Measurements from ENCODE around the gene AGTRAP.

Gene AGTRAP

DNA sequence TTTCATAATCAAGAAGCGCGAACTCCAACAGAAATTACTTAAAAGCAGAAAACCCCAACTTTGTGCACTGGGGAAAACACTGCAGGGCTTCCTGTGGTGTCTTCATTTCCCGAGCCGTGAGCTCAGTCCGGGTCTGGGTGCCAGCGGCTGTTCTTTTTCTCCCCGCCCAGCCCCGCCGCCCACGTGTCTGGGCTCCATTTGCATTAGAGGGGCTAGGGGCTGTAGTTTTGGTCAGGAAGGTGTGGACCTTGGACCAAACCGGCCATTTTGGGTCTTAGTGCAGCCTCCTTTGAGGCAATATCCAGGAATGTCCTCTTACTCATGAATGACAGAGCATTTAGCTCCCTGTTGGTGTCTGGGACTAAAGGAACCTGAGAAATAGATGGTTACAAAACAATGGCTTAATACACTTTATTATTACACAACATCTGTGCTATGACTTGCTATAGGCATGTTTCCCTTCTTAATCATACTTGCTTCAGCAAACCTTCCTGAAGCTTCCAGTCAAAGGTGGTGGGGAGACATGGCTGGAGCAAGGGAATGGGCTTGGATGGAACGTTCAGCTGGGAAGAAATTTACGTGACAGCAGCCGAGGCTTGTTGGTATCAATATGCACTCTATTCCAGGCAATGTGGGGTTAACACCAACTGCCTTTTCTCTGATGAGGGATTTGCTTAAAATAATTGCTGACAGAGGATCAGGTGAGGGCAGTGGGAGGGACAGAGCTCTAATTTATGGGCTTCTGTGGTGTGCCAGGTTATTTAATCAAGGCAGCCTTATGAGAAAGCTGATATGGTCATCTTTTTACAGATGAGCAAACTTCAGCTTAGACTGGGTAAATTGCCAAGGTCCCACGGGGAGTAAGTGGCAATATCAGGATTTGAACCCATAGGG is 1.1 kb downstream of the AGTRAP start:
- peak; percentile 76 for DNase-seq

DNA sequence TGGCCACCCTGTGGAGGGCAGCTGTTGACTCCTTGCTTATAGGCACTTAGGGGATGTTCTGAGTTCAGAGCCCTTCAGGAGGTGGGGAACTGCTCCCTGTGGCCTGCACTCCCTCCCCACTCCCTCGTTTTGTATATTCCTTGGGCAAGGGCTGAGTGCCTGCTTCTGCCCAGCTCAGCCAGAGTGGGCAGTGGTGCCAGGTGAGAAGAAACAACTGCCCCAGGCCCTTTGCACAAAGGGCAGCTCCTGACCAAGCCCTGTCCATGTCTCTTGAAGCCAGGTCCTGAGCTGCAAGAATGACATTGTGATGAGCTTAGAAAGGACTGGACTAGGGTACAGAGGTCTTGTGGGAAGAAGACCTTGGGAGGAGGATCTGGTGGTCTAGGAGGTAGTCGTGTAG is 2.2 kb downstream of the AGTRAP start:
- DNase-seq = no peak

DNA sequence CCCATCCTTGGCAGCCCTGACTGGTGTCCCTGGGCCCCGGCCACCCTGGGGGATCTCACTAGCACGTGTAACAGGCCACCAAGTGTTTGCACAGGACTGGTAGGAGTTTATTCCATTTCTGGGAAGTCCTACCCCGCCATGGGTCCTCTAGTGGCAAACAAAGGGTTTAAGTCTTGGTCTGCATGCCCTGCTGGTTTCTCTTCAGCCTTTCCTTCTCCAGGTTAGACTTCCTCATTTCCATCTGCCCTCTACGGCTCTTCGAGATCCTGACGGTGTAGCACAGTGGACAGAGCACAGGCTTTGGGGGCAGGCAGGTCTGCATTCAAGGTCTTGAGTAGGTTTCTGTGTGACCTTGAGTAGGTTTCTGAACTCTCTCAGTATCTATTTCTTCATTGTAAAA is 2.8 kb downstream of the AGTRAP start:
- DNase-seq = no peak

DNA sequence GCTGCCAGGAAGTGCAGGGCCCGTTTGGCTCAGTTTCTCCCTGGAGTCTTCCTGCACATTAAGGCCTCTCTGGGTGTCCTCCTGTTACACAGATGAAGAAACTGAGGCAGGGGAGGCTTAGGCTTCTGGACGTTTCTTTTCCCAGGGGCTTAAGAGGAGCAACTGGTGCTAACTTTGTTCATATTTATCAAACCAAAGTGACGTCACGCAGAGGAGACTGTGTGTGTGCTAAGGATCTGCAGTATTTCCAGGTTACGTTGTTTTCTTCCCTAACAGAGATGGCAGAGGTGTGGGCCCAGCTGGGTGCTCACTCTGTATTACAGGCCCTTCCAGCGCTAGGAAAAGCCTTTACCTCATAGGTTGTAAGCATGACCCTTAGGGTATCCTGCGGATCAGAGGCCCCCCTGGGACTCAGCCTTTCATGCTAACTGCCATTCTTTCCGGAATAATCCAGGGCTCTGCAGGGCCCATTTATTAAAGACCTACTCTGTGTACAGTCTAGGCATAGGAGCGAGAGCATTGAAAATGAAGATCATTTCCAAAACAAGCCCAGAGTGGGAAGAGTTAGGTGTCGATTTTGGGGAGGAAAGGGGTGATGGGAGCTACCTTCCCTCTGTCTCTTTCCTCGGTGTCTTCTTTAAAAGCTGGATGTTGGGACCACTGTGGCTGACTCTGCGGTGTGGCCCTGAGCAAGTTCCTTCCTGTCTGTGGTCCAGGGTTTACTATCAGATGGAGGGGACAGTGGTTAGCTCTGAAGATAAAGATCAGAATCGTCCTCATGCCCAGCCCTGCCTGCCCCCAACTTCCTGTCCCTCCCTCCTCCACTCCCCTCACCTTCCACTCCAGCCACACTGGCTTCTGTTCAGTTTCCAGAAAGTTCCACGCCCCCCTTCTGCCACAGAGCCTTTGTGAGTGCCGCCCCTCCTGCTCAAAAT is 4.6 kb downstream of the AGTRAP start:
- DNase-seq = no peak

DNA sequence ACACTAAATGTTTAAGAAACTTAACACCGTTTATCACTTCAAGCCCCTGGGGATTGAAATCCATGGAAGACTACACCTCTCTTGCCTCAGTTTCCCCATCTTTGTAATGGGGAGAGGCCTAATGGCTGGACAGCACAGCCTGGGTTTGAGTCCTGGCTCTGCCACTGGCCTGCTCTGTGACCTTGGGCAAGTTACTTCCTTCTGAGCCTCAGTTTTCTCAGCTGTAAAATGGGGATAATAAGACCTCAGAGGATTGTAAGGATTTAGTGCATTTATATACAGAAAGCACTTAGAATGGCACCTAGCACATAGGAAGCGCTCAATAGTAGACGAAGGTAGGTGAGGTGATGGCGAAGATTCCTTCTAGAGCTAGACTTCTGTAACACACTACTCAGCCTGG is 5.5 kb downstream of the AGTRAP start:
- DNase-seq = no peak

DNA sequence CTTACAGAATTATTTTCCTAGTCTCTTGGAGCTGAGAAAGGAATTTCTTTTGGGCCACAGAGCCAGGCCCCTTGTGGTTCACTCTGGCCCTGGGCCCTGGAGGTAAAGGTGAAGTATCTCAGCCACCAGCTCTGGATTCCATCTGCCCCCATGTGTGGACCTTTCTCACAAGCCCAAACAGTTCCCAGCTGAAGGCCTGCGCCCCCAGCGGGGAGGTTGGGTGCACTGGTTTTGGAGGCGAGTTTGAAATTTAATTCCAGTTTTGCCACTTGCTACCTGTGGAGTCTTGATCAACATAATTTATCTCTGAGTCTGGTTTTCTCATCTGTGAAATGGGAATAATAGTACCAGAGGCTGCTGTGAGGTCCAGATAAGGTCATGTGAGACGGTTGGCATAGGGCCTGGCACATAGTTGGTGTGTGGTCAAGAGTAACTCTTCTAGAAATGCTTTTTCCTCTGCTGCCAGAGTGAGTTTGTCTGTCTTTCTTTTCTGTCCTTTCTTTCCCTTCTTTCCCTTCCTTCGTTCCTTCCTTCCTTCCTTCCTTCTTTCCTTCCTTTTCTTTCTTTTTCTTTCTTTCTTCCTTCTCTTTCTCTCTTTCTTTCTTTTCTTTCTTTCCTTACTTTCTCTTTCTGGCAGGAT is 6.1 kb downstream of the AGTRAP start:
- DNase-seq = no peak

DNA sequence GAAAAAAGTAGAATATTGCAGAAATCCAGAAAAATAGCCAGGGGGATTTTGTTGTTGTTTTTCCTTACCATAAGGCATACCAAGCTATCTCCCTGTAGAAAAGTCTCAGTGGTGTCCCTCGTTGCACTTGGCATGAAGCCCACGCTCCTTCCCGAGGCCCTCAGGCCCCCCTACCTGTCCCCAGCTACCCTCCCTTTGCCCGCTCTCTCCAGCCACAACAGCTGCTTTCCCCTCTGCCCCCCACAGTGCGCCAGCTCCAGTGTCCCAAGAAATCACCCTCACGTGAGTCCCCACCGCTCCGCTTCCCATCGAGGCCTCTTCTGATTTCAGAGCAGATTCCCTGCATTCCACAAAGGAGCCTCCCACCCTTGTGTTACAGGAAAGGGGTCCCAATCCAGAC is 8.4 kb downstream of the AGTRAP start:
- no peak for DNase-seq

DNA sequence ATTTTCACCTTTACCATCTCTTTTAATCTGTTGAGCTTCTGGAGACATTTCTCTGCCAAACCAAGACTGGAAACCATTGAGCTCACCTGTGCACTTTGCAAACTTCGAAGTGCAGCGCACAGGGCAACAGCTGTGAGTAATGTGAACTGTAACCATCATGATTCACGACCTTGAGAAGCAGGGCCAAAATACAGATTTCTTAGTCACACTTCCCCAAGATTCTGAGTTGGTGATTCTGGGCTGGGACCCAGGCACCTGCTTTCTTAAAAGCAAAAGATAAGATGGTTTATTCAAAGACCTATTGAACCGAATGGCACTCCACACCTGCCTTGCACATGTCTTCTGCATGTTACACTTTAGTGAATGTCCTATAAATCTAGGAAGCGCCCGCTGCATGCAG is 10.2 kb downstream of the AGTRAP start:
- no peak for DNase-seq

DNA sequence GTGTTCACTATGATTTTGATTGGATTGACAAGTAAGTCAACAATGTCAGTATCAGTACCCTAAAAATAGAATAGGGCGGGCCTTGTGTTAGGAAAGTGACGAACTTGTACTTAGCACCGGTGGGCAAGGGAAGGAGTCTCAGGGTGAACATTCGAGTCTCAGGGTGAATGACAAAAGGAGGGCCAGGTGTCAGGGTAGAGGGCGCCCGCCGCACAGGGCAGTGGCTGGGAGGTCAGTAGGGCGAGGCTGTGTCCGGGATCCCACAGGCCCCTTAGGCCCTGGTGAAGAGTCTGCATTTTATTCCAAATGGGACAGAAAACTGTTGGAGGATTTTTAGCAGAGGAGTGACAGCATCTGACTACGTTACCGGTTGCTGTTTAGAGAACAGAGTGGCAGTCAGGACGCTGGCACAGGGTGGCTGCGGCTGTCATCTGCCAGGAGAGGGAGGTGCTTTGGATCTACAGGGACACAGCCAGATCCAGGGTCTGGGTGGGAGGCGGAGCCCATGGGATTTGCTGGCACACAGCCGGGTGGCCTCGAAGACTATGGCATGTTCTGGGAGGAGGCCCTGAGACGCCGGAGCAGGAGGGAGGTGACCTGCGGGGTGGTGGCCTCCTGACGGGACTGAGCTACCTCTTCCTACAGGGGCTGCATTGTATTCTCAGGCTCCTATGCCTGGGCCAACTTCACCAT is 11.0 kb downstream of the AGTRAP start:
- DNase-seq = no peak

DNA sequence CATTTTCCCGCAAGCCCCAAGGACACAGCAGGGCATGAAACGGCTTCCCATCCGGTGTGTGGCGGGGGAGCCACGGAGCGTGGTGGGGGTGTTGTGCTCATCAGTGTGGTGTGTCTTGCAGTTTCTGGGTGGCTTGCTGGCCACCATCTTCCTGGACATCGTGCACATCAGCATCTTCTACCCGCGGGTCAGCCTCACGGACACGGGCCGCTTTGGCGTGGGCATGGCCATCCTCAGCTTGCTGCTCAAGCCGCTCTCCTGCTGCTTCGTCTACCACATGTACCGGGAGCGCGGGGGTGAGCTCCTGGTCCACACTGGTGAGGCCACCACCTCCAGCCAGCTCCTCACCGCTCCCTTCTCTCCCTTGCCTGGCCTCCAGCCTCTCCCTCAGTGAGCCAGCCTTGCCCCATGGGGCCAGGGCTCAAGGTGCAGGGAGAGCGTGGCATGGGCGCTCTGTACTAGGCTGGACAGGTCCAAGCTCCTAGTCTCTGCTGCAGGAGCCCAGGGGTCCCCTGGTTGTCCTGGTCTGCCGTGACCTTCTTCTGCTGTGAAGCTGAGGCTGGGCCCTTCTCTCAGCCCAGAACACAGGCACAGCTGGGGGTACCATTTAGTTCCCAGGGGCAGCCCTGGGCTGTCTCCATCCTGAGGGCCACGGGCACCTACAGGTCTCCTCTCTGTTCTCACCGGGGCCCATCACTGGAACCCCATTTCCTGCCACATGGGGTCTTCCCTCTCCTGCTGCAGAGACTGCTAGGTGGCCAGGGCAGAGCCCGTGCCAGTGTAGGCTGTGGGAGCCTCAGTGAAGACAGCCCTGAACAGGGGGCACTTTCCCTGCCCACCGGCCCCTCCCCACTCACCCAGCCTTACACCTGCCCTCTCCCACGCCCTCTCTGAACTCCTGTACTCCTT is 12.6 kb downstream of the AGTRAP start:
- no peak for DNase-seq

DNA sequence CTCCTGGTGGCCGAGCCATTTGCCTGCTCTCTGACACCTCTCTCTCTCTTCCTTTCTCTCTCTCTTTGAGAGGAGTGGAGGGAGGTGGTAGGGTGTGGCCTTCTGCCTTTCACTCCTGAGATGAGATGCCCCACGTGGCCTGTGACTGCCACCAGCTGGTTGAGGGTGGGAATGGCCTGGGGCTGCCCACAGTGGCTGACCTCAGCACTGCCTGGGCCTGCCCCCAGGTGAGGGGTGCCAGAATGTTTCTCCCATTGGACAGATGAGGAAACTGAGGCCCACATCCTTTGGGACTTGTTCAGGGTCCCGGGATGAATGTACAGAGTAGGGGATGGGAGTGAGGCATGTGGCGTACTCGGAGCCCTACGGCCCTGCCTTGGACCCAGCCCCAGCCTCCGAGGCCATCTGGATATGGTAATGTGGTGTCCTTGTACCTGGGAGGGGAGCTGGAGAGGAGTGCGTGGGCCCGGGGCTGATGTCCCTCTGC is 13.3 kb downstream of the AGTRAP start:
- peak; percentile 8 for DNase-seq

DNA sequence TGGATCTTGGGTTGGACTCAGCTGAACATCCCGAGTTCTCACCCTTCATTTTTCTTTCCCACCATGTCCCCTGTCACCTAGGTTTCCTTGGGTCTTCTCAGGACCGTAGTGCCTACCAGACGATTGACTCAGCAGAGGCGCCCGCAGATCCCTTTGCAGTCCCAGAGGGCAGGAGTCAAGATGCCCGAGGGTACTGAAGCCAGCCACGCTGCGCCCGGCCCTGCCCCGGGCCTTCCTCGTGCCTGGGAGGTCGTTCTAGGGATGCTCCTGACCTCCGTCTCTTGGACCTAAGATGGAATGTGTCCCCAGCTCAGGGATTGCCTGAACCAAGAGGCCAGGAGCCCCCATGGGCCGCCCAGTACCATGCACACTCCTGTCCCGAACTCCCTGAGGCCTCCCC is 14.1 kb downstream of the AGTRAP start:
- DNase-seq = no peak

DNA sequence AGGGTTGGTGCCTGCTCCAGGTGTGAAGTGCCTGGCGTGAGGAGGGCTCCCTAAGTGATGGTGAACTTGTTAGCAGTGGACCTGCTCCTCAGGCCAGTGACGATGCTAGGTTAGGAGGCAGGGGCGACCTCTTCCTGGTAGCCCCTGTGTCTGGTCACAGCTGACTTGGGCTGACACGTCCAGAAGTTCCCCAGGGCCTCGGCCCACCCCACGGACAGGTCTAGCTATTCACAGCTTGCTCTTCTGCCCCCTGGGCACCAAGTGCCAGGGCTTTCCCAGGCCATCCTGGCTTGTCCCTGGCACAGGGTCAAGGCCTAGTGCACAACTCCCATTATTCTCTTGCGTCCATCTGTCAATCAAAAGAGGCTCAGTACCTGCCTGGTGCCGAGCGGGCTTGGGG is 15.2 kb downstream of the AGTRAP start:
- DNase-seq = no peak

DNA sequence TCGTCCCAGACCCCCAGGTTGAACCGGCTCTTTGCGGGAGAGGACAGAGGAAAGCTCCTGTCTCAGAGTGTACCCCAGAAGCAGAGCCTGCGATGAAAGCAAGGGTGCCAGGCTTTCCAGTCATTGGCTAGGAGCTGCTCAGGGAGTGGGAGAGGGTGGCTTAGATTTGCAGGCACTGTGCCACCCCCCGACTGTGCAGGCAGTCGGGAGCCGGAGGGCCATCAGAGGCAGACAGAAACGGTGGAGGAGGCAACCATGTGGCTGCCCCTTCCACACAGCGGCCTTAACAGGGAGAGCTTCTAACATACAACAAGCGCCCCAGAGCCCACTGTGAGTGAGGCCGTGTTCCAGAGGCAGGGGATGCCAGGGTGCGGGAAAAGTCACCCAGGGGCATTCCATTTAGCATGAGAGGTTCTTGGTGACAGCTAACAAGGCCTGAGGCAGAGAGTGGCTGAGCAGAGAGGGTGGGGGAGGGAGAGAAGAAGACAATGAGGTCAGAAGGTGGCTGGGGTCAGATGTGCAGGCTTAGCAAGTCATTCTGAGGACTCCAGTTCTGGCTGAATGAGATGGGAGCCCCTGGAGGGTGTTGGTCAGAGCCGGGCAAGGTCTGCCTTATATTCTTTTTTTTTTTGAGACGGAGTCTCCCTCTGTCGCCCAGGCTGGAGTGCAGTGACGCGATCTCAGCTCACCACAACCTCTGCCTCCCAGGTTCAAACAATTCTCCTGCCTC is 16.6 kb downstream of the AGTRAP start:
- DNase-seq = no peak

DNA sequence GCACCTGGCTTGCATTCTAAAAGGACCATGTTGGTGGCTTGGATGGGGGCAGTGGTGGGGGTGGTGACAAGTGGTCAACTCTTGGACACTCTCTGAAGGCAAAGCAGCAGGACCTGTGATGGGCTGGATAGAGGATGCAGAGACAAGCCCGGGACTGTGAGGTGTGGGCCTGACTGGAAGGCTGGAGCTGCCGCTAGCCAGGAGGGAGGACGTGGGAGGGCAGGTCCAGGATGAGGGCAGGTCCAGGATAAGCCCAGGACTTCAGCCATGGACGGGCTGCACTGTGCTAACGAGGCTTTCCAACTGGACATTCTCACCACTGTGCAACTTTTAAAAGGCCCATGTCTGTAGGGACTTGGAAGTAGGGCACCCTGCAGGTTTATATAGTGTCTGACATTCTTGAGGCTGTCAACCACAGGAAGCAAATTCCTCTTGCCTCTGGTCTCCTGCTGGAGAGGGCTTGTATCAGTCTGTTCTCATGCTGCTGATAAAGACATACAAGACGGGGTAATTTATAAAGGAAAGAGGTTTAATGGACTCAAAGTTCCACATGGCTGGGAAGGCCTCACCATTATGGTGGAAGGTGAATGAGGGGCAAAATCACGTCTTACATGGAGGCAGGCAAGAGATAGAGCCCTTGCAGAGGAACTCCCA is 17.7 kb downstream of the AGTRAP start:
- no peak for DNase-seq

DNA sequence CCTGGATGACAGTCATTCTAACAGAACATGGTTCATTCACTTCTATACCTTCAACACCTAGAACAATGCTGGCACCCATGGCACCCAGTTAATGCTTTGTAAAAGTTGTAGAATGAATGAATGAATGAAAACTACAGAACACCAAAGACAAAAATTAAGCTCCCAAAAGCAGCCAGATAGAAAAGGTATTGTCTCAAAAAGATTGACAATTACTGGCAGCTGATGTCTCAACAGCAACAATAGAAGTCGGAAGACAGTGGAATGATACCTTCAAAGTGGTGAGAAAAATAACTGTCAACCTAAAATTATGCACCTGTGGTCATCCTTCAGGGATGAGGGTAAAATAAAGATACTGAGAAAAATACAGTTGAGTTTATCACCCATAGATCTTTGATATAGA is 21.1 kb downstream of the AGTRAP start:
- DNase-seq = no peak

DNA sequence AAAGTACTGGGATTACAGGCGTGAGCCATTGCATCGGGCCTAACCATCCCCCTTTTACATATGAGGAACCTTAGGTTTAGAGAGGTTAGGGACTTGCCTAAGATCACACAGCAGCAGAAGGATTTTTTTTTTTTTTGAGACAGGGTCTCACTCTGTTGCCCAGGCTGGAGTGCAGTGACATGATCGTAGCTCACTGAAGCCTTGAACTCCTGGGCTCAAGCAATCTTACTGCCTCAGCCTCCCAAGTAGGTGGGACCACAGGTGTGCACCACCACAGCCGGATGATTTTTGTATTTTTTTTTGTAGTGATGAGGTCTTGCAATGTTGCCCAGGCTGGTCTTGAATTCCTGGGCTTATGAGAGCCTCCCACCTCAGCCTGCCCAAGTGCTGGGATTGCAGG is 23.9 kb downstream of the AGTRAP start:
- DNase-seq = no peak

DNA sequence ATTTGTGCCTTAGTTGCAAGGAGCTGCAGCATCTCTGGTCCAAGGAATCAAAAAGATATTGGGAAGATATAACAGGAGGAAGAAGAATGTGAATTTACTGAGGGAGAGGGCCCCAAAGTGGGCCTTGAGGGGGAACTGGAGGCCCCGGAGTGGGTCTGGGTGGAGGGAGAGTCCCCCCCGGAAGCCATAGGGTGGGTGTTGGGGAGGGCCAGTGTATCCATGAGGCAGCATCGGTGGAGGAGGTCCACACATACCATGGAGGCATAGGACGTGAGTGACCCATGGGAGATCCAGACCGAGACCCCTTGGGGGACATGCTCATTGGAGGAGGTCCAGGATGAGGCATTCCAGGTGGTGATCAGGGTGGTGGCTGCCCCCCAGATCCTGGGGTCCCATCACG is 25.3 kb downstream of the AGTRAP start:
- no peak for DNase-seq

DNA sequence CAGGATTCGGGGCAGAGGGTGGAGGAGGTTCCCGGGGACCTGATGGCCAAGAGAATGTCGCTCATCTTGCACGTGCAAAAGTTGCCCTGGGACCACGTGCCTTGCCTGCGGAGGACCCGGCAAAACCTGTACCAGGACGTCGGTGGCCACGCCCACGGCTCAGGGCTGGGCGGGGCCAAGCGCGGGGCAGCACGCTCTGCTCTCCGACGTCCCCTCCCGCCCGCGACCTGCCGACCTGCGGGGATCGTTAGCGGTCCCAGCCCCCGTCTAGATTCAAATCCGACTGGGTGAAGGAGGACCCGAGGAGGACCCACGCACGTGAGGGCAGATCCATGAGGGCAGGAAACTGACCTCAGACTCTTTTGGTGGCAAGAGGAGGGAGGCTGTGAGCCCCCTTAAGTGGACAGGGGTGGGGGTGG is 26.1 kb downstream of the AGTRAP start, which contains the start of gene C1orf167:
C1orf167 (plus strand) TSS at position 206 of the 419 bp plus-strand sequence. CDS start 2,208 bp downstream, outside the sequence.
- DNase-seq = no peak

DNA sequence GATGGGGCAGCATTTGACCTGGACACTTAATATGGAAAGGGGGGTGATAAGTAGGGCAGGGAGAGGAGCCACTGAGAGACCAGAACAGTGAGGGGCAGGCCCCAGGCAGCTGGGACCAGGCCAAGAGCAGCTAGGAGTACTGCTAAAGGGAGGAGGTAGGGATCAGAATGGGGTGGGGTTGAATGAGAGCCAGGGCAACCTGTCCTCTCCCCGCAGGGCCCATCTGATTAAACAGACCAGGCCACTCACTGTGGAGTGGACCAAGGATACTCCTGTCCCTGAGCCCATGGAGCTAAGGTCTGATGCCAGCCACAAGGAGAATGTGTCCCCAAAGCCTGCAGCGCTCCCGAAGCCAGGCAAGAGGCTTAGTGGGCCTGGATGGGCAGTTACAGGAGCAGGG is 28.2 kb downstream of the AGTRAP start:
- DNase-seq = no peak

Data from fibroblast of skin of right biceps (primary cell).